GM12872 (cell line): ENCODE data around the gene TESMIN.

Experiments
- TF ChIP-seq, protein P1 (sequence below): IDR thresholded peaks from 3 replicates; pipeline ENCODE4 v1.5.1; 2011; ENCODE audit warnings: low read depth, mild to moderate bottlenecking, low read length, moderate library complexity; ENCODE audit not compliant: insufficient read depth

Gene TESMIN

DNA sequence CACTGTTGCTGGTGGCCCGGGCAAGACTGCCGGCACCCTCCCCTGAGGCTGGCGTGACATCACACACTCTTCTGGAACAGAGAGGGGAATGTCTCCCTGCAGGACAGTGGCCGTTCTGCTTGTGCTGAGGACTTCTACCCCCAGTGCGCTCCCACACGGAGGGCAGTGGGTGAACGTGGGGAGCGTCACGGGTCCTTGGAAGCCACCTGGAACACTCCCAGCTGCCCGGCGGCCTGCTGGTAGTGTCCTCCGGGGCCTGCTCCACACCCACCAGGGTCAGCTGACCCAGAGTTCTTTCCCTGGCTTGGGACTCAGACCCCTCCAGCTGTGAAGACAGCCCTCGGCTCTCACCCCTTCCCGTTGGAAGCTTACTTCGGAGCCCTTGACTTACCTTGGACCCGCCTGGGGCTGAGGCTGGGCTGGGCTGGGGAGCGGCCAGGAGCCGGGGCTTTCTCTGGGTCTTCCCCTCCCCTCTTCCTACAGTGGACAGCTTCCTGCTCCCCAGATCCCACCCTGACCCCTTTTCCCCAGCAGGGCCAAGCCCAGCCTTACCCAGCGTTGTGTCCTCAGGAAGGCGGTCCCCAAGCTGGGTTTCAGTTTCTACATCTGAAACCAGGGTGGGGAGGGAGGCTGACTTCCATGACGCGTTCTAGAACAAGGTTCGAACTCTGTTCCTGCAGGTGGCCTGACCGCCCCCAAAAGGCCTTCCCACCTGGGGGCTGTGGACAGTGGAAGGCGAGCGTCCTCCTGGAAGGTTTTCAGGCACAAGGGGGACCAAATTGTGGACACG is 81.8 kb downstream of the TESMIN start:
- TF ChIP-seq, protein P1, sequence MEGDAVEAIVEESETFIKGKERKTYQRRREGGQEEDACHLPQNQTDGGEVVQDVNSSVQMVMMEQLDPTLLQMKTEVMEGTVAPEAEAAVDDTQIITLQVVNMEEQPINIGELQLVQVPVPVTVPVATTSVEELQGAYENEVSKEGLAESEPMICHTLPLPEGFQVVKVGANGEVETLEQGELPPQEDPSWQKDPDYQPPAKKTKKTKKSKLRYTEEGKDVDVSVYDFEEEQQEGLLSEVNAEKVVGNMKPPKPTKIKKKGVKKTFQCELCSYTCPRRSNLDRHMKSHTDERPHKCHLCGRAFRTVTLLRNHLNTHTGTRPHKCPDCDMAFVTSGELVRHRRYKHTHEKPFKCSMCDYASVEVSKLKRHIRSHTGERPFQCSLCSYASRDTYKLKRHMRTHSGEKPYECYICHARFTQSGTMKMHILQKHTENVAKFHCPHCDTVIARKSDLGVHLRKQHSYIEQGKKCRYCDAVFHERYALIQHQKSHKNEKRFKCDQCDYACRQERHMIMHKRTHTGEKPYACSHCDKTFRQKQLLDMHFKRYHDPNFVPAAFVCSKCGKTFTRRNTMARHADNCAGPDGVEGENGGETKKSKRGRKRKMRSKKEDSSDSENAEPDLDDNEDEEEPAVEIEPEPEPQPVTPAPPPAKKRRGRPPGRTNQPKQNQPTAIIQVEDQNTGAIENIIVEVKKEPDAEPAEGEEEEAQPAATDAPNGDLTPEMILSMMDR, result no peak

DNA sequence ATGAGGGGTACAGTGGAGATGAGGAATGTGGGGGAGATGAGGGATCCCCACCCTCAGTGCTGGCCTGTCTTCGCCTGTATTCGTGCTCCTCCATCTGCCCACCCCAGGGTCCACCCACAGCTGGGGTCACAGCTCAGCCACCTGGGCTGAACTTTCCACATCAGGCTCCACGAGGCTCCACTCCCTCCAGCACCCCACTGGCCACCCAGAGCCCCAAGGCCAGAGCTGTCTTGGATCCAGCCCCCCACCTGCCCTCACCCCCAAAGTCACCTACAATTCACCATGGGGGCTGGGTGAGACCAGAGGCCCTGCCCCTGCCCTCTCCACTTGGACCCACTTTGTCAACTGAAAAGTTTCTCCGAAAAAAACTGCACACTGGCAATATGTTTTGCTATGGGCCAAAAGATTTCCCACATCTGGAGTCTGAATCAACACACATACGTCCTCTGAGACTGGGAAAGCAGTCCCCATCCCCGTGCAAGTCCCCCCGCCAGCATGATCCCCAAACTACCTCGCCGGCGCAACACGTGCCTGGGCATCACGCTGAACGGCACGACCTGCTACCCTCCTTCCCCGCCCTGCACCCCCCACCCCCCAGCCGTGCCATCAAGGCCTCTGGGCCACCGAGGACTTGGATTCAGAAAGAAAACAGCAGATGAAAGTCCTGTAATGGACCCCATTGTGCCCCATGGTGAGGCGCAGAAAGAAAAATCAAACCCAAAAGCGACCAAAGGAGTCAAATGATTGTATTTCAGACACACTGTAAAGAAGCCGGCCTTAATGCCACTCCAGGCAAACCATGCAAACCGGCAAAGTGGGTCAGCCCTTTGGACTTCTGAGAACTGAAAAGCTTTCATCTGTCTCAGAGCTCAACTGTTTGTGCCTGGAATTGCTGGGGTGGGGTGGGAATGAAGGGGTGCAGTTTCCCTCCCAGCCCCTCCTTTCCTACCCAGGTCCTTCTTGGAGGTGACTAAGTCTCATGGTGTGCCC is 83.5 kb downstream of the TESMIN start:
- TF ChIP-seq, protein P1, result no peak

DNA sequence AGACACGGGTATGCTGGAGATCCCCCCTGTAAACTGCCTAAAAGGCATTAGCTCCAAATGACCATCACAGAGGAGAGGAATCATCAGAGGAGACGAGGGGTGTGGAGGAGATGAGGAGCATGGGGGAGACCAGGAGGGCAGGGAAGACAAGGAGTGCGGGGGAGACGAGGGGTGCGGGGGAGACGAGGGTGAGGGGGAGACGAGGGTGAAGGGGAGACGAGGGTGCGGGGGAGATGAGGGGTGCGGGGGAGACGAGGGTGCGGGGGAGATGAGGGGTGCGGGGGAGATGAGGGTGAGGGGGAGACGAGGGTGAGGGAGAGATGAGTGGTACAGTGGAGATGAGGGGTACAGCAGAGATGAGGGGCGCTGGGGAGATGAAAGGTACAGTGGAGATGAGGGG is 84.5 kb downstream of the TESMIN start:
- TF ChIP-seq, protein P1, result no peak

DNA sequence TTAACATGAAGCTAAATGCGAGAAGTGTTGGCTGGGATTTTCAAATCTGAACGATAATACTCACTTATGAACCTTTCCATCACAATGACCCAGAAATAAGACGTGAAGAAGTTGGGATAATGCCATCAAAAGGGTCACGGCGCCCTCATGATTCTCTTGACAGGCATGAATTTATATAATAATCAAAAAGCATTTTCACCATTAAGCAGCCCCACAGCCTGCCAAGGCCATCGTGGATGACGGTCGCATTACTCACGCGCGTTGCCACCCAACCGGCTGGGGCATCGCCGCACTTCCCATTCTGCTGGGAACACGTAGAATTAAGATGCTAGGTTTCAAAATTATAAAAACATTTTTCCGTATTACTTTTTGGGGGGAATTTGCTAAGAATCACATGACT is 85.9 kb downstream of the TESMIN start:
- TF ChIP-seq, protein P1, result no peak

DNA sequence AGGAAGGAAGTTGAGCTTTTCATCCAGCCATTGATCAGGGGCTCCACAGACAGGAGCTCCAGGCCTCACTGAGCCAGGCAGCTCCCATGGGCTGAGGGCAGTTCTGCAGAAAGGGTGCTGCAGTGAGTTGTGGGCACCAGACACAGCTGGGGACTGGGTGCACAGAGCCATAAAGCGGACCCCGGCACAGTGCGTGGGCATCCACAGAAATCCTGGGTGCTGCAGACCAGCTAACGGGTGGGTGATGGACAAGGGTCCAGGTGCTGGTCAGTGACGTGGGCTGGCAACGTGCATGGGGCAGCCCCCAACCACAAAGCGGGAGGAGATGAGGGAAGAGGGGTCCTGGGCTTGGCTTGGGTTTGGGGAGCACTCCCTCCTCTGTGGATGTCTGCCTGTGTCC is 86.4 kb downstream of the TESMIN start:
- TF ChIP-seq, protein P1, result no peak

DNA sequence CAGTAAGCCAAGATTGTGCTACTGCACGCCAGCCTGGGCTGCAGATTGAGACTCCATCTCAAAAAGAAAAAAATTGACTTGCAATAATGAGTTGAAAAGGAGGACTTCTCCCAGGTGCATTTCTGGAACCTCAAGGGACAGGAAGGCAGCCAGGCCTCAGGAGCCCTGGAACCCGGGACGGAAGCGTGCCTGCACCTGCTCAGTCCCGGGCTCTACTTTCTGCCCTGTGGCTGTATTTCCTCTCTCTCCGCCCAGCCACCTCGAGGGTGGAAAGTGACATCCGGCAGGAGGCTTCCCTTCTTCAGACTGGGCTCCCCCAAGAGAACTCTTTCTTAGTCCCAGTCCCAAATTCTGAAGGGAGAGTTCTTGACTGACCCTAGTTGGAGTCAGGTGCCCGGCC is 87.2 kb downstream of the TESMIN start:
- TF ChIP-seq, protein P1, result no peak

DNA sequence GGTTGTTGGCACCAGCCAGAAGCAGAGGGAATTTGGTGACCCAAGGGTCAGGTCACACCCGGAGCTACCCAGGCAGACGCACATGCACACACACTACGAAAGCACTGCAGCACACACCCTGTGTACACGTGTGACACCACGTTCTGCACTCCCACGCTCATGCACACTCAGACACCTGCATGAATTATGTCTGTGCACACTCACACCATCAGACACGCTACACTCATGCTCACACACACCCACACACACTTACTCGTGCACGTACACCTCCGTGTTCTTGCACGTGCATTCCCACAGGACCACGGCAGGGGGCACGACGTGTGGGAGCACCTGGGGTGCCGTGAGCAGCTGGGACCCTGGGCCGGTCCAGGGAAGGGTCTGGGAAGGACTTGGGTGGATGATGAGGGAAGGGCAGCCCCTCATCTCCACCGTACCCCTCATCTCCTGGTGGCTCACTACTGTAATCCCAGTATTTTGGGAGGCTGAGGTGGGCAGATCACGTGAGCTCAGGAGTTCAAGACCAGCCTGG is 87.8 kb downstream of the TESMIN start:
- TF ChIP-seq, protein P1, result no peak
